CD4-positive, alpha-beta memory T cell (primary cell): ENCODE data around the gene RIC3. TPM values are rescaled to one million over a fixed set of nuclear protein-coding genes. Genes with fewer than 3 reads are reported as not detected.

Experiments used
- CTCF ChIA-PET: fragments of 350-600 bp; sonication (Branson Sonifier 250); formaldehyde crosslinking; loops from one replicate; lab custom pipeline; 2021; ENCODE audit warnings: inconsistent platforms; ENCODE audit not compliant: partially characterized antibody; lab: Charles Lee
- POLR2A ChIA-PET: fragments of 350-600 bp; sonication (Branson Sonifier 250); formaldehyde crosslinking; loops from one replicate; lab custom pipeline; 2021; ENCODE audit not compliant: partially characterized antibody; lab: Charles Lee
- DNase-seq, 5 donors: peaks; one replicate each; pipeline versions ENCODE4 v3.0.0 to v3.0.0-alpha.2; 2020 to 2022; ENCODE audit warnings: mixed read lengths in 1 of 5
- H3K27ac ChIP-seq: one replicate; pipeline ENCODE4 v1.7.0; 2013; ENCODE audit warnings: low read depth, low read length
- H3K27me3 ChIP-seq: 2 replicates; pipeline ENCODE4 v1.7.0; 2013; ENCODE audit warnings: mild to moderate bottlenecking, low read length, moderate library complexity; ENCODE audit not compliant: insufficient read depth
- H3K36me3 ChIP-seq: 2 replicates; pipeline ENCODE4 v1.7.0; 2013; ENCODE audit warnings: mild to moderate bottlenecking, low read length, moderate library complexity; ENCODE audit not compliant: insufficient read depth
- H3K4me1 ChIP-seq: 2 replicates; pipeline ENCODE4 v1.7.0; 2013; ENCODE audit warnings: mild to moderate bottlenecking, low read length, moderate library complexity; ENCODE audit not compliant: insufficient read depth
- H3K4me3 ChIP-seq, 2 donors: one replicate each; pipeline ENCODE4 v1.7.0; 2013; ENCODE audit warnings: low read length in 2 of 2, mild to moderate bottlenecking in 1 of 2
- H3K9me3 ChIP-seq, 2 donors: one replicate each; pipeline ENCODE4 v1.7.0; 2013; ENCODE audit warnings: low read length in 2 of 2, control low read depth in 1 of 2; ENCODE audit not compliant: control insufficient read depth in 1 of 2
- H3K27ac Mint-ChIP-seq, 7 donors: one replicate each; pipeline ENCODE4 v1.8.0; 2020 to 2021; ENCODE audit warnings: mixed read lengths in 7 of 7, mild to moderate bottlenecking in 6 of 7, inconsistent platforms in 3 of 7, moderate library complexity in 3 of 7
- H3K27me3 Mint-ChIP-seq, 2 donors: one replicate each; pipeline ENCODE4 v1.8.0; 2020 to 2021; ENCODE audit warnings: mixed read lengths in 2 of 2
- H3K36me3 Mint-ChIP-seq, 2 donors: one replicate each; pipeline ENCODE4 v1.8.0; 2020 to 2021; ENCODE audit warnings: mixed read lengths in 2 of 2, inconsistent platforms in 1 of 2, mild to moderate bottlenecking in 1 of 2
- H3K4me1 Mint-ChIP-seq, 4 donors: one replicate each; pipeline ENCODE4 v1.8.0; 2020 to 2021; ENCODE audit warnings: mixed read lengths in 4 of 4, mild to moderate bottlenecking in 1 of 4
- H3K4me3 Mint-ChIP-seq, 8 donors: one replicate each; pipeline ENCODE4 v1.8.0; 2020 to 2021; ENCODE audit warnings: mixed read lengths in 8 of 8, mild to moderate bottlenecking in 7 of 8, moderate library complexity in 6 of 8, inconsistent platforms in 3 of 8
- H3K9me3 Mint-ChIP-seq, 8 donors: one replicate each; pipeline ENCODE4 v1.8.0; 2020 to 2021; ENCODE audit warnings: mixed read lengths in 8 of 8, mild to moderate bottlenecking in 5 of 8, inconsistent platforms in 3 of 8, moderate library complexity in 1 of 8
- intact Hi-C: fragments of 100-400 bp; cut with micrococcal nuclease; formaldehyde crosslinking; loops from one replicate; pipeline ENCODE4 v1.15.1; 2023
- polyA plus RNA-seq, 2 donors: library from polyadenylated mRNA; unstranded; fragments of 300-500 nt; fragmentation: Illumina TruSeq; gene quantifications; one replicate each; pipeline ENCODE4 v1.2.3, GENCODE V29; 2021
- total RNA-seq, 2 experiments: library from RNA; stranded (reverse); gene quantifications; one replicate each; pipeline ENCODE4 v1.2.3, GENCODE V29; 2021

Gene RIC3
- total and polyA plus RNA-seq, 4 experiments from 2014 or later = 1.8 to 30.0 (median 16.2) TPM

- Histone ChIP-seq H3K36me3 (no peaks in the 10 kb centered on the region), H3K27ac (no peak overlapping the region), H3K27me3 (no peaks in the 10 kb centered on the region), H3K4me1 (no peaks in the 10 kb centered on the region), H3K4me3 (no peak overlapping the region), H3K9me3 (no peaks in the 10 kb centered on the region)
- intact Hi-C loops = loop anchor here (2.0 kb wide), 1 partner anchor 64 kb away; no protein-coding TSS in a partner anchor
- H3K27ac Mint-ChIP-seq = no peak overlapping the region
- peaks cover 0 to 2% (median 0%) of the 10 kb centered on the region in 8 donors for H3K9me3 Mint-ChIP-seq
- no peaks in the 10 kb centered on the region for H3K36me3 Mint-ChIP-seq
- no peaks in the 10 kb centered on the region for H3K4me1 Mint-ChIP-seq
- peaks cover 4% of the 10 kb centered on the region in 2 donors for H3K27me3 Mint-ChIP-seq
- H3K4me3 Mint-ChIP-seq = no peak overlapping the region
- ChIA-PET POLR2A (no interaction called here), CTCF (interaction anchor here (1.0 to 1.4 kb wide), 2 partner anchors 10 kb away, joined by 3 to 4 read pairs; no protein-coding TSS in a partner anchor)
- DNase-seq = no peak
Observed at GRCh38 chr11:8070417-8071115, 98.3 kb downstream of the RIC3 start.

DNA sequence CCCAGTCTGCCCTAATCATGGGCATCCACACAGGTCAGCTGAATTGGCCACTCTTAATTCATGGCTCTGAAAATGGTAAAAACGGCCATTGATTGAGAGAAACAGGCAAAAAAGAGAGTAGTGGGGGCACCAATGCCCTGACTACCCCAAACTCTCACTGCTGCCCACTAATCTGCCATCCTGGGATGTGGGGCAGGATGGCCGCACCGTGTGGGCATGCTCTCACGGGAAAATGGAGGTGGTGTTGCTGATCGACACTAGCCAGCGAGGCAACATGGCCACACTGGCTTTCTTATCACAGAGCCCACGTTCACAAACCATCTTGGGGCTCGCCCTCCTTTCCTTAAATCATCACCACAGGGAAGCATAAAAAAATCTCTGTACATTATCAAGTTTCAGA, 99.1 kb downstream of the RIC3 start:
- Histone ChIP-seq H3K27me3 (no peaks in the 10 kb centered on the region), H3K4me3 (no peak overlapping the region), H3K4me1 (no peaks in the 10 kb centered on the region), H3K9me3 (no peaks in the 10 kb centered on the region), H3K36me3 (no peaks in the 10 kb centered on the region), H3K27ac (no peak overlapping the region)
- H3K9me3 Mint-ChIP-seq = peaks cover 0 to 2% (median 0%) of the 10 kb centered on the region in 8 donors
- DNase-seq = no peak
- POLR2A ChIA-PET = no interaction called here
- H3K4me1 Mint-ChIP-seq = no peaks in the 10 kb centered on the region
- H3K4me3 Mint-ChIP-seq = no peak overlapping the region
- intact Hi-C loops = loop anchor here (2.0 kb wide), 1 partner anchor 63 kb away; no protein-coding TSS in a partner anchor
- H3K27me3 Mint-ChIP-seq = peaks cover 4% of the 10 kb centered on the region in 2 donors
- no peaks in the 10 kb centered on the region for H3K36me3 Mint-ChIP-seq
- CTCF ChIA-PET = interaction anchor here (1.4 kb wide), 1 partner anchor 63 kb away, joined by 5 read pairs; no protein-coding TSS in a partner anchor
- no peak overlapping the region for H3K27ac Mint-ChIP-seq

- H3K9me3 Mint-ChIP-seq = peaks cover 0 to 2% (median 0%) of the 10 kb centered on the region in 8 donors
- POLR2A ChIA-PET = no interaction called here
- Histone ChIP-seq H3K9me3 (no peaks in the 10 kb centered on the region), H3K4me1 (no peaks in the 10 kb centered on the region), H3K27ac (no peak overlapping the region), H3K27me3 (no peaks in the 10 kb centered on the region), H3K4me3 (no peak overlapping the region), H3K36me3 (no peaks in the 10 kb centered on the region)
- DNase-seq = no peak
- CTCF ChIA-PET = interaction anchor here (1.4 kb wide), 1 partner anchor 62 kb away, joined by 5 read pairs; no protein-coding TSS in a partner anchor
- peaks cover 2 to 4% of the 10 kb centered on the region in 2 donors for H3K27me3 Mint-ChIP-seq
- no peak overlapping the region for H3K27ac Mint-ChIP-seq
- no peaks in the 10 kb centered on the region for H3K4me1 Mint-ChIP-seq
- intact Hi-C loops = no loop called here
- H3K36me3 Mint-ChIP-seq = no peaks in the 10 kb centered on the region
- H3K4me3 Mint-ChIP-seq = no peak overlapping the region
Observed at GRCh38 chr11:8068605-8069221, 100.1 kb downstream of the RIC3 start.

DNA sequence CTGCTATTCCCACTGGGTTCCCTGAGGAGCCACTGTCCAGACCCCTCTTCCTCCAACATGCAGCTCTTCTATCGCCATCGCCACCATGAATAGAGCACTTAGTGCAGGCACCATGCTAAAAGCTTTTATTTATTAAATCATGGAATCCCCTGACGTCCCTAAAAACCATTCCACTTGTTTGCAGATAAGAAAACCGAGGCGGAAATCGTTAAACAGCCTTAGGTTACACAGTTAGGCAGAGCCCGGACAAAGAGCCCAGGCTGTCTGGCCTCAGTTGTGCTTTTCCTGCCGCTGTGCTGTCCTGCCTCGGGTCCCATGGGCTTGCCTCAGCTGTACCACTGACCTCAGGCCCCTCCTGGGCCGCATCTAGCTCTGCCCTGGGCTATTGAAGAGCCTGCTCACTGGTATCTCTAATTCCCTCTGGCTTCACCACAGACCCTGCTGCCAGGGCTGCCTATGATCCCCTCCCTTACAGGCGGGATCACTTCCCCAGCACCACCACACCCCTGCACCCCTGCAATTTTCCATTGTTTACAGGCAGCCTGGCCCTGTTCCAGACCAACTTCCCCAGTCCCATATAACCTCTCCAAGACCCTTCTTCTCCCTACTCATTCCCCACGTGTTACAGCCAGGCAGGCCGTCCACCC, 100.8 kb downstream of the RIC3 start:
- Histone ChIP-seq H3K36me3 (no peaks in the 10 kb centered on the region), H3K4me3 (no peak overlapping the region), H3K27ac (no peak overlapping the region), H3K9me3 (no peaks in the 10 kb centered on the region), H3K27me3 (no peaks in the 10 kb centered on the region), H3K4me1 (no peaks in the 10 kb centered on the region)
- intact Hi-C loops = no loop called here
- H3K27ac Mint-ChIP-seq = no peak overlapping the region
- H3K4me1 Mint-ChIP-seq = no peaks in the 10 kb centered on the region
- no peak overlapping the region for H3K4me3 Mint-ChIP-seq
- POLR2A ChIA-PET = no interaction called here
- peaks cover 2 to 4% of the 10 kb centered on the region in 2 donors for H3K27me3 Mint-ChIP-seq
- H3K9me3 Mint-ChIP-seq = peaks cover 0 to 2% (median 0%) of the 10 kb centered on the region in 8 donors
- no peak for DNase-seq
- H3K36me3 Mint-ChIP-seq = no peaks in the 10 kb centered on the region
- CTCF ChIA-PET = interaction anchor here (1.5 kb wide), 1 partner anchor 31 kb away, joined by 4 read pairs; no protein-coding TSS in a partner anchor

DNA sequence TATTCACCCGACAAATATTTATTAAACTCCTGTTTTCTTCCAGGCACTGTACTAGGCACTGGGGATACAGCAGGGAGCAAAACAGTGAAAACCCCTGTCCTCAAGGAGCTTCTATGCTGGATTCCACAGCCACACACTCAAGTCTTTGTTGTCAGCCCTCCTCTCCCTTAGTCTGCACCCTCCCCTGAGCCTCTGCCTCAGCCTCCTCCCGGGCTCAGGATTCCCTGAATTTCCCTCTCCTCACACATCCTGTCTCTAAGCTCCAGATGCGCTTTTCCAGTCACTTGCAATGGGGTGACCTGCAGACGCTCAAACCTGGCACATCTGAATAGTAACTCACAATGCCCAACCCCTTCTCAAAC, 101.3 kb downstream of the RIC3 start:
- Mint-ChIP-seq H3K4me3 (no peak overlapping the region), H3K27ac (no peak overlapping the region), H3K4me1 (no peaks in the 10 kb centered on the region), H3K36me3 (no peaks in the 10 kb centered on the region), H3K9me3 (peaks cover 0 to 2% (median 0%) of the 10 kb centered on the region in 8 donors), H3K27me3 (peaks cover 2 to 4% of the 10 kb centered on the region in 2 donors)
- H3K27ac ChIP-seq = no peak overlapping the region
- H3K4me1 ChIP-seq = no peaks in the 10 kb centered on the region
- no peak for DNase-seq
- POLR2A ChIA-PET = no interaction called here
- CTCF ChIA-PET = interaction anchor here (1.5 kb wide), 1 partner anchor 32 kb away, joined by 4 read pairs; no protein-coding TSS in a partner anchor
- H3K4me3 ChIP-seq = no peak overlapping the region
- no peaks in the 10 kb centered on the region for H3K27me3 ChIP-seq
- intact Hi-C loops = no loop called here
- H3K9me3 ChIP-seq = no peaks in the 10 kb centered on the region
- H3K36me3 ChIP-seq = no peaks in the 10 kb centered on the region

DNA sequence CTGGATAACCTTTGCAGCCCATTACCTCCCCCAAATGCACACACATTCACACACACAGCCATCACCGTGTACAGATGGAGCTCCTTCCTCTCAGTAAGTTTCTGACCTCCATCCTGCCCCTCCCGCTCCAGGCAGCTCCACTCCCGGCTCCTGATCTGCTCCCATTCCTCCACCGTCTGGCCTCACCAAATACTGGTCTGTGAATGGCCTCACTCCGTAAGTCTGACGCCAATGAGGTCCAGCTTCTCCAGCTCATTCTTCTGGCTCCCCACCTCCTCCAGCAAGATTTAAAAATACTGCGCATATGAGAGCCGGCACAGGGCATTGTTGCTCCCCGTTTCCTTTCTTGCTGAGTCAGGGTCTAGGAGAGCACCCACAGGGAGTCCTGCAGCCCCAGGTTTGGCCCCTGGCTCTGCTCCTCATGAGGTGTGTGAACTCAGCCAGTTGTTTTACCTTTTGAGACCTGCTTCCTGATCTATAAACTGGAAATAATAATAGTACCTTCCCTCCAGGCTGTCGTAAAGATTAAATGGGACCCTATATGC, 101.8 kb downstream of the RIC3 start:
- ChIA-PET CTCF (interaction anchor here (1.2 to 1.5 kb wide), 2 partner anchors 13 to 33 kb away, joined by 3 to 4 read pairs; no protein-coding TSS in a partner anchor), POLR2A (no interaction called here)
- no peak for DNase-seq
- peaks cover 0 to 2% (median 0%) of the 10 kb centered on the region in 8 donors for H3K9me3 Mint-ChIP-seq
- intact Hi-C loops = no loop called here
- Histone ChIP-seq H3K27ac (no peak overlapping the region), H3K9me3 (no peaks in the 10 kb centered on the region), H3K27me3 (no peaks in the 10 kb centered on the region), H3K4me3 (no peak overlapping the region), H3K4me1 (no peaks in the 10 kb centered on the region), H3K36me3 (no peaks in the 10 kb centered on the region)
- H3K4me3 Mint-ChIP-seq = no peak overlapping the region
- peaks cover 2 to 4% of the 10 kb centered on the region in 2 donors for H3K27me3 Mint-ChIP-seq
- H3K36me3 Mint-ChIP-seq = no peaks in the 10 kb centered on the region
- H3K27ac Mint-ChIP-seq = no peak overlapping the region
- no peaks in the 10 kb centered on the region for H3K4me1 Mint-ChIP-seq
